Activated T-helper 9 cell treated with anti-CD3 and anti-CD28 coated beads, Interleukin-2, amount 50 U/mL, for 16 hours (primary cell): ENCODE data around the gene OR2V1.
"Not testable (repeated sequence)": the region's sequence is repeated elsewhere in the genome, so short reads cannot be mapped to it uniquely, and the experiment has no call there.

Source experiments
- DNase-seq: peaks from one replicate; pipeline ENCODE4 v3.0.0-alpha.2; 2020; ENCODE audit warnings: low read depth

OR2V1 gene

DNA sequence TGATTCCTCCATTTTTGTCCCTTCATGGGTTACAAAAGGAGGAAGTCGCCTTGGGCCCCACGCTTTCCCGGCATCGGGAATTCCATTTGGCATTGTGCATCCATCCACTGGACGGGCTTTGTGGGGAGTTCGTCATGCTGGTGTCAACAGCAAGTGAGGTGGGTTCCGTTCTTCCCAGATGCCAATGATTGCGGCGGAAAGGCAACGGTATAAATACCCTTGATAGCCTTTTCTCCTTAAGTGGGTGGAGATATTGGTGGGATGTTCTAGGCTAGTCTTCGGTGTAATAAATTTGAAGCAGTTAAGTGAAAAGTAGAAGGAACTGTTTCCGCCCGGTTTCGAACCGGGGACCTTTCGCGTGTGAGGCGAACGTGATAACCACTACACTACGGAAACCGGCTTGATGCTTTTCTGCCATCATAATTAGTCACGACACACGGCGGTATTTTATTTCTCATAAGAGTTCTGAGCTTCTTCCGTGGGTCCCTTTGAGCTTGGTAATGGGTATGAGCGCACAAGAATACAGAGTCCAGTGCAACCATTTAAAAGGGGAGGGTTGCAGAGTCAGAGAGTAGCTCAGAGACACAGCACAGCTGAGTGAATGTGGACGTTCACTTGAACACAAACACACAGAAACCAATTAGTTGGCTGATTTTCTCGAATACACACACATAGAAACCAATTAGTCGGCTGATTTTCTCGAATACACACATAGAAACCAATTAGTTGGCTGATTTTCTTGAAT, 28.9 kb downstream of the OR2V1 start:
- not testable (repeated sequence) for DNase-seq

DNA sequence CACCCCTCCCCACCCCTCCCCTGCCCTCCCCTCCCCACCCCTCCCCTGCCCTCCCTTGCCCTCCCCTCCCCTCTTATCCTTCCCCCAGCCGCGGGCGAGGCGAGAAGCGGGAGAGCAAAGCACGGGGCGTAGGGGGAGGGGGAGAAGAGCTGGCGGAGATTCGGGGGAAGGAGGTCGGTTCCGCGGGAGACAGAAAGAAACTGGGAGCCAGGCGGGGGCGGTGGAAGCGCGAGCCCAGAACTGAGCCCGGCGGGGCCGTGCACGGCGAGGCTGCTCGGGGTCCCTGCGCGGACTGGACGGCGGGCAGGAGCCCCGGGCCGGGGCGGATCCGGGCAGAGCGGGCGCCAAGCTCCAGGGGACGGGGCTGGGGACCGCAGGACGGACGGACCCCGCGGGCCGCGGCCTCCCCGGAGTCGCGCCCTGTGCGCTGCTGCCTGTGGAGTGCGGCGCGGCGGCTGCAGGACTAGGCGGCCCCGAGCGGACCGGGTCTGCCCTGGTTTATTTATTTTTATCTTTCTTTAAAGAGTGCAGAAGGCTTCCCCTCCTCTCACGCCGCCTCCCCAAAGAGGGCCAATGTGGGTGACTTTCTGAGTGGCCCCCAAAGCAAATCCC, 29.8 kb downstream of the OR2V1 start:
- DNase-seq, result not testable (repeated sequence)

- no peak for DNase-seq
Measured at GRCh38 chr5:181100121-181100875, 30.7 kb downstream of the OR2V1 start.

DNA sequence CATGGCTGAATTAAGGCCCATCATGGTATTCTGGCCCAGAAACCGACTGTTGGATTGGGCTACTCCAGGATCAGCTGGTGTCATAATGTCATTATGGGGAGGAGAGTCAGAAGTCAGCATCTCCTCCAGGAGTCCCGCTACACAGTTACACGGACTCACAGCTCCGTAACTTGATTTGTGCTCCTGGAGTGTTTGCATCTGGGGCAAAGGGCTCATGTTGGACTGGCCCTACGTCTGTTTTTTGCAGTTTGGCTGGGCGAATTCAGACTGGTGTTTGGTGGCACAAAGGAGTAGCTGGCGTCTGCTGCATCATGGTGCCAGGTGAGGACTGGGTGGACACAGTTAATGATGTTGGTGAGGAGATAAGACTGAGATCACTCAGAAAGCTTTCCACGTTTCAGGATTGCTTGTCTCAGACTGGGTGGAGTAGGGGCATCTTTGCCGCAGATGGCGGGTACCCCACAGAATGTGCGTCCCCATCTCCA, 31.3 kb downstream of the OR2V1 start:
- no peak for DNase-seq

GRCh38 chr5:181098762-181099601, 32.0 kb downstream of the OR2V1 start:
- DNase-seq, result no peak

GRCh38 chr5:181097759-181098491, 33.0 kb downstream of the OR2V1 start:
- not testable (repeated sequence) for DNase-seq

- not testable (repeated sequence) for DNase-seq
Measured at GRCh38 chr5:181097383-181097753, 33.6 kb downstream of the OR2V1 start.

GRCh38 chr5:181096721-181097382, 34.1 kb downstream of the OR2V1 start:
- DNase-seq, result not testable (repeated sequence)

GRCh38 chr5:181095162-181095561, 35.8 kb downstream of the OR2V1 start:
- DNase-seq, result not testable (repeated sequence)

DNA sequence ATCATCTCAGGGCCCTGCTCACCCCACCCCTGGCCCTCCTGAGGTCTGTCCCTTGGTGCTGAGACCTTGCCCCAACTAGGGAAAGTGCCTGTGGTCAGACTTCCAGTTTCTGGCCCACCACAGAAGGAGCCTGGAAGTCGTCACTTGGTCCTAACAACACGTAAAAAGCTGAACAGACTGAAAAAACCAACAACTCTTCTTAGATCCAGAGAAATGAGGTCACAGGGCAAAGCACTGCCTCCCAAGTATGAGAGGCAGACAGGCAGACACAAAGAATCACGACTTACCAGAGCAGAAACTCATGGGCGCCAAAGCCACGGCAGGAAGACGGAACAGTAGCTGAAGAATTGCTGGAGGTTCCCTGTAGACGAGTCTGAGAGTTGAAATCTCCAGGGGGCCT, 38.5 kb downstream of the OR2V1 start:
- DNase-seq, result no peak

DNA sequence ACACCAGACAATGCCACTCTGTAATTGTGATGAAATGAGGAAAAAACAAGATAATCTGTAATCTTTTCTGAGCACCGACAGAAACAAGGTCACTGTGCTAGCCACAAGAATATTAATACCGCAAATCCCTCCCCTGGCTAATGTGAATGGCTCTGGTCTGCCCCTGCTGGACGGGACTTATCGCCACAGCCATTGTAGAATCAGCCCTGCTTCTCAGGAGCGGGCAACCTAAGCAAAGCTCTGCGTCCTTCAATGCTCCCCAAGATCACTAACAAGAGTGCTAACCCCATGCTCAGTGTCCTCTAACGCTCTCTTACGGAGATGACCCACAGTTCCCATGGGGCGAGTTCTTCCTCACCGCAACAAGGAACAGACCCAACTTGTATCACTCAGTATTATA, 42.7 kb downstream of the OR2V1 start:
- DNase-seq, result no peak

DNA sequence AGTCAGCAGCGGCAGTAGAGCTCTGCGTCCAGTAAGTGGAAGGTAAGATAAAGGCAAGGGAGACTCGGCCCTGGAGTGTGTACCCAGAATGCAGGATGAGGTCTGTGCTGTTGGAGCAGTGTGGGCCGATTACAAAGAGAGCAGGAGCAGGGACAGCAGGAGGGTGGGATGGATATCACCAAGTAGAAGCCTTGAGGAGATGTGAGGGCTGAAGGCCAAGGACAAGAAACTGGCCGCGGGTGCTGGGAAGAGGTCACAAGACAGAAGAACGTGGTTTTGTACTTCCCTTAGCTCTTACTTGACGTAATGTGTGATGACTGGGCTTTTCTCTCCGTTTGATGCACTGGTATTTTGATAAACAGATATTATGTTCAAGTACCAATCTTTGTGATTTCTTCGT, 43.7 kb downstream of the OR2V1 start:
- DNase-seq, result no peak

GRCh38 chr5:181086884-181087205, 44.1 kb downstream of the OR2V1 start:
- no peak for DNase-seq

DNA sequence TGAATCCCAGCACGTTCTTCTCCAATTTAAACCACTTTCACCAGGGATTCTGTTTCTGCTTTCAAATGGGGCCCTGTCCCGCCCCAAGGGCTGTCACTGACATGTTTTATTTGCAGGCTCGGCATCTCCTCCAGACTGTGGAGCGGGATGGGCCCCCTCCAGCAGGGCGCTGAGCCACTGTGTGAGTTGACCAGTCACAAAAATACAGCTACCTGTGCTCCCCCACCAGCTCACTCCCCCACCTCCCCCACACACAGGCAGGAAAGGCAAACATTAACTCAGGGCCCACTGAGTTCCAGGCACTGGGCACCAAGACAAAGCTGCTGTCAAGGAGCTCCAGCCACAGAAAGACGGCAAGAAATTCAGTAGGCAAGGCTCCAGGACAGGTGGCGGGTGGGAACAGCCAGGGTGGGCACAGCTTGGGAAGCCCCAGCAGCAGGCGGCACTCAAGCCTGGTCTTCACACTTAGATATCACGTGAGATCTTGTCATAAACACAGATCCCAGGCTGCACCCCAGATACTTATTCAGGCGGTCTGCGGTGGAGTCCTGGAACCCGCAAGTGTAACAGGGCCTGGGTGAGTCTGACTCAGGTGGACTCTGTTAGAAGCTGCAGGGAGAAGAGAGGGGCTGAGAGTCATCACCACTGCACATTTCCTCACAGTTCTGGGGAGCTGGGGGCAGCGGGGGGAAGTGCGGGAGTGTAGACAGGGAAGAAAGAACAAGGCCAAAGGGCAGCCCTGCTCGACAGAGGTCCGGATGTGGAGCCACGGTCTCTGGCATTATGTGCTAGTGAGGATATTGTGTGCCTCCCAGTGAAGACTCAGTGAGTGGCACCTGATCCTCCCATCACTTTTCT, 44.7 kb downstream of the OR2V1 start:
- DNase-seq, result no peak

GRCh38 chr5:181084621-181085195, 46.3 kb downstream of the OR2V1 start:
- no peak for DNase-seq

DNA sequence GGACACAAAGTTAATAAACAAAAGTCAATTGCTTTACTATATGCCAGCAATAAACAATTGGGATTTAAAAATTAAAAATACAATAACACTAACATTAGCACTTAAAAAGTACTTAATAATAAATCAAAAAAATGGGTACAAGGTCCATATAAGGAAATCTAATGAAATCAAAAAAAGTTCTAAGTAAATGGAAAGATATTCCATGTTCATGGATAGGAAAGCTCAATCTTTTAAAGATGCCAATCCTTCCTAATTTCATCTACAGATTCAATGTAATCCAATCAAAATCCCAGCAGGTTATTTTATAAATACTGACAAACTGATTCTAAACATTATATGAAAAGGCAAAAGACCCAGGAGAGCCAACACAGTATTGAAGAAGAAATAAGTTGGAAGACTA, 49.0 kb downstream of the OR2V1 start:
- no peak for DNase-seq

GRCh38 chr5:181076920-181077319, 54.0 kb downstream of the OR2V1 start:
- DNase-seq, result no peak
